ENCODE measurements around the gene LAMC2.

DNA sequence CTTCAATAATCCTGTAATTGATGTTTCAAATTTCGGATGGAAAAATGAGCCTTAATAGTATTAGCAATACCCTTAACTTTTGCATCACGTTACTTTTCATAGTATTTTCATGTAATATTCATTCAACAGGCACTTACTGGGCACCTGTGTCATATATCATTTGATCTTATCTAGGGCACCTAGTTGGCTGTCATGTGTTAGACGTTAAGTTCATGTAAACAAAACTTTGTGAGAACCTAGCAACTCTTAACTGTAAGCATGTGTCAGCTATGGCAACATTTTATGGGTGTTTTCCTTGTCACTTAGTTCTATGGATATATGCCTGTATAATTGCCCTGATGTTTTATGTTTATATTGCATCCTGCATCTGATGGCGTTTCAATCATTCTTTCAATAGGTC, 777 bp downstream of the LAMC2 start:
- TF ChIP-seq EZH2phosphoT487 (IDR thresholded peaks at IDR 0.05; ENCODE audit: insufficient read depth, low read depth) (no peak), EZH2 (IDR thresholded peaks at IDR 0.05; ENCODE audit: insufficient read depth, poor library complexity, severe bottlenecking) (no peak)
